ENCODE measurements around the gene PPP2R3A.
"Not testable (repeated sequence)": the region's sequence is repeated elsewhere in the genome, so short reads cannot be mapped to it uniquely, and the experiment has no call there.

PPP2R3A gene

DNA sequence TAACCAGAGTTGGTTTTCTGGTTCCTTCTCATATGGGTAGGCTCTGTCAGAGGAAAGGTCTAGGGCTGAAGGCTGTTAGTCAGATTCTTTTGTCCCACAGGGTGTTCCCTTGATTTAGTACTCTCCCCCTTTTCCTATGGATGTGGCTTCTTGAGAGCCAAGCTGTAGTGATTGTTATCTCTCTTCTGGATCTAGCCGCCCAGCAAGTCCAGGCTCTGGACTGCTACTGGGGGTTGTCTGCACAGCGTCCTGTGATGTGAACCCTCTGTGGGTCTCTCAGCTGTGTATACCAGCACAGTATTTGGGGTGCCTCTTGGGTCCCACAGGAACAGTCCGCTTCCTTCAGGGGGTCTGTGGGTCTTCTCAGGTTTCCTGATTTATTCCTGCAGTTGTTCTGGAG lies 70.8 kb downstream of the PPP2R3A start:
- DNase-seq (ENCODE audit: low read depth): no peak

DNA sequence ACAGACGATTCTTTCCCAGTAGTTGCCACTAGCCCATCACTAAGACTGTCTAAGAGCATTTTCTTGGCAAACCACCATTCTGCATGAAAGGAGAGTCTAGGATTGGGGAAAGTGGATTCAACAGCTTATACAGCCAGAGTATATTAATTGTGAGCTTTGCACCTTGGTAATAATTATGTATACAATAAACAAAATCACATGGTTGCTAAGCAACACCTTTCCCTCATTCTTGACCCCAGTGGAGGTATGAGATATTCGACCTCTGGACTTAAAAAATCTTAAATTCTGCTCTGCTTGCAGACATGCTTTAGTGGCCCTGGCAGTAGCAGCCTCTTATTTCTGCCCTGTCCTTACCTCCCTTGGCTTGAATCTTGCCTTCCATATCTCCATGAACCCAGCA lies 73.1 kb downstream of the PPP2R3A start:
- no peak for DNase-seq (ENCODE audit: low read depth)

GRCh38 chr3:136042608-136043221 lies 77.2 kb downstream of the PPP2R3A start:
- DNase-seq (ENCODE audit: low read depth): peak; percentile 35

GRCh38 chr3:136044980-136045745 lies 79.6 kb downstream of the PPP2R3A start:
- no peak for DNase-seq (ENCODE audit: low read depth)

GRCh38 chr3:136048068-136048467 lies 82.5 kb downstream of the PPP2R3A start:
- no peak for DNase-seq (ENCODE audit: low read depth)

GRCh38 chr3:136050250-136050649 lies 84.7 kb downstream of the PPP2R3A start:
- DNase-seq (ENCODE audit: low read depth): no peak

DNA sequence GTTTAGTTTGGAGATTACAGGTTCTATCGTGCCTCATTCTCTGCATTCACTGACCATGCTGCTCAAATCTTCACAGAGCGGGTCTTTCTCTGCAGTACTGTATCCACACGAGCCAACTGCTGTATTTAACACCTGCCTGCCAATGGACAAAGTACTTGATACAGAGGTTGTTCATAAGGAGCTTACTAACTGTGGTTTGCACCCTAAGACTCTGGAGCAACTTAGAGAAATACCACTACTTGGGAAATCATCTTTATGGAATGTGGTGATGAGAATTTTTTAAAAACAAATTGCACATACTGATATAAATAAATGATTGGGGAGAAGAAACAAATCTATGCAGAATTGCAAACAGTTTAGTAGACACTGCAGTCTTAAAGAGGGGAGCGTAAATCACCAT lies 90.0 kb downstream of the PPP2R3A start:
- no peak for DNase-seq (ENCODE audit: low read depth)

DNA sequence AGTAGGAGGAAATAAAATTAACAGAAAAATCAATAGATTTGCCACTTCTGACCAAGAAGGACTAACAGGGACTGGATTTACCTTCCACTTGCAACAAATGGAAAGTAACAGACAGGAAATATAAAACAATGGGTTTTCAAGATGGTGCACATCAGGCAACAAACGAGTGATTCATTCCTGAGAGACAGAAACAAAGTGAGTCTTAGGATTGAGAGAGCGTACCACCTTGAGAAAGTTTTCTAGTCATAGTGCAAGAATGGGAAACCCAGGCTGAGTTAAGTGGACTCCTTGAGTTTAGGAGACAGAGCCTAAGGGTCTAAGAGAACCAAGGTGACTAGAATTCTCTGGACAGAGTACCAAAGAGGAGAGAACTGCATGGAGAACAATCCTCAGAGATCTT lies 101.7 kb downstream of the PPP2R3A start:
- no peak for DNase-seq (ENCODE audit: low read depth)

- peak; percentile 84 for DNase-seq (ENCODE audit: low read depth)
Observed at GRCh38 chr3:136068708-136069107, 103.2 kb downstream of the PPP2R3A start.

- no peak for DNase-seq (ENCODE audit: low read depth)
Observed at GRCh38 chr3:136069933-136070332, 104.4 kb downstream of the PPP2R3A start.

DNA sequence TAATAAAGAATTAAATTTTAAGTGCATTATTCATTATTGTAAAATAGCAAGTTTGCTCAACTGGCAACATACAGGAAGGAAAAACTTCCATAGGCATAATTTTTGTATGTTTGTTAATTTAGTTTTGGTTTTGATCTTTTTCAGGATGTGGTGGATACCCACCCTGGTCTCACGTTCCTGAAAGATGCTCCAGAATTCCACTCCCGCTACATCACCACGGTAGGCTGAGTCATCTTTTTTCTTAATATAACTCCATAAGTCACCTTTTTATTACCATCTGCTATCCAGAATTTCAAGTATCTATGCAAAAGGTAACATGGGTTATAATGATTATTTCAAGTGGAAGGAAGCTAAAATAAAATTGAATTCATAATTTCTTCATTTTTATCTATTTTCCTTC lies 104.8 kb downstream of the PPP2R3A start:
- DNase-seq (ENCODE audit: low read depth): peak; percentile 94

DNA sequence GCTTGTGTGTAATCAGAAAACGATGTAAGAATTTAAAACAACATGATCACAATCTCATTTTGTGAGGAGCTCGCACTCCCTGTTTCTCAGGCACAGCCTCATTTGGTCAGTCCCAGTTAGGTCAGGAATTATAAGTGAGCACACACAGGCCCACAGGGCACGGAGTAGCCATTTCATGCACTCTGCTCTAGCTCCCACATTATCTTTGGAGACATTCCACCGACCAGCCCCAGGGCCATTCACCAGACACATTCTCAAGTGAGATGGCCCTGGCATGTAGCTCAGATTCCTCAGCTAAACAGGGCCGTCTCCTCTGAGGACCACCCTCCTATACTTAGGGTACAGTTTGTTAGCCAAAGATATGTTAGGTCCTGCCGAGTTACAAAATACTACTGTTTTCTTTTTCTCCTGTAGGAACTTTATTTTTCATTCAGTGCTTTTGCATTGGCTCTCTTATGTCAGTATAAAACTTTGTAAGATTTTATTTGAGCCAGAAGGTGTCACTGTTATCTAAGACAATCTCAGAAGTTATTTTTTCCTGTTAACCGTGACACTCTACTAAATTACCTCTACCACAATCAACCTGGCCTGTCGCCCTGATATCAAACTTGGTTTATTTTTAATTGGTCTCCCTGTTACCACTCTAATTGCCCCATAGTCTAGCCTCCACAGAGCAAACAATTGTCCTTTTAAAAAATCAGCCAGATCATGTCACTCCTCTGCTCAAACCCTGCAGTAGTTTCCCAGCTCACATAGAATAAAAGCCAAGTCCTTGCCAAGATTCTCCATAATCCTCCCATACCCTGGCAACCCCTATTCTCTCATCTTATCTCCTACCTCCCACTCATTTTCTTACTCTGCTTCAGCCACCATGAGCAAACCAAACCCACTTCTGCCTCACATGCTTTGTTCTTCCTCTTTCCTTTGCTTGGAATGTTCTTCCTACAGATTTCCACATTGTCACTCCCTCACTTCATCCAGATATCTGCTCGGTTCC lies 105.7 kb downstream of the PPP2R3A start:
- DNase-seq (ENCODE audit: low read depth): no peak

DNA sequence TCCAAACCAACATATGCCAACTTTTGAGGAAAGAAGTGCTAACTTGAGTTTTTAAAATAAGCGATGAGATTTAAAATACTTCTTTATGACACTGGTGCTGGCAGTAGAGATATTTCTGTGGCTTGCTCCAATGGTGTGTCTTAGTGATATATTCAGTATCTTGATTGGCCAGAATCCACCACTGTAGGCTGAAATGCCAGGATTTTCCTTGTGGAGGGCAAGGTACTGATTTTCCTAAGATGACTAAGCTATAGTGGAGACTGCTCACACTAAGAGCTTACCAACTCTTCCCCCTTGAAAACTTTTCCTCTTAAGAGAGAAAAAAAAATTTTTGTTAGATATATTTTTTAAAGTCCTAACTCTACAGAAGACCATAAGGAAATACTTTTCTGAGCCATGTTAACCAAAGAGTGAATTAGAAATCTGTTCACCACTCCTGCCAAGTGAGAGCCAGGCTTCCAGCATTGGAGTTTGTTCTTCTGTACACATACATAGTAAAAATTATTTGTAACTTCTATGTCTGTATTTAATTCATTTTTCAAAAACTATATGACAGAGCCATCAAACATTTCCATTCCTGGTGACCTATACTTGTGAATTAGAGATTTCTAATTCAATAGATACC lies 109.1 kb downstream of the PPP2R3A start:
- no peak for DNase-seq (ENCODE audit: low read depth)

DNA sequence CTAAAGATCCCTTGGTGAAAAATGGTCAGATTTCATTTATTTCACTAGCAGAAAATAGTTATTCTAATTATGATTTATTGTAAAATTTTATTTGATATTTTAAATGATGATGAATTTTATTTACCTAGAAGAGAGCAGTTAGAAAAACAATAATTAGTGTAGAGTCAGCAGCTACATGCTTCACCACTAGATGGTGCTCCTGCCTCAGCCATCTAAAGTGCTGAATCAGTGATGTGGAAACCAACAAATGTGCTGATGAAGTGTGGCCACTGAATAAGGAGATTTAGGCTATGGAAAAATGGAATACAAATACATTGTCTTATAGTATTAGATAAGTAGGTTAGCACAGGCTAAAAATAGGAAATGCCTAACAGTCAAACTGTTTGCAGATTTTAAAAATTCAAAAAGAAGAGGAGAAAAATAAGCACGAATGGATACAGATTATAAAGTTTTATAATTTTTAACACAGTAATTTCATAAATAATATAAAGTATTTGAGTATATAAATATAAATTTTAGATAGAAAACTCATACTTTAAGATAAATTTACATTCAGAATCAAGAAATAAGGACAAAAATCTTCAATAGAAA lies 109.8 kb downstream of the PPP2R3A start:
- peak; percentile 60 for DNase-seq (ENCODE audit: low read depth)

DNA sequence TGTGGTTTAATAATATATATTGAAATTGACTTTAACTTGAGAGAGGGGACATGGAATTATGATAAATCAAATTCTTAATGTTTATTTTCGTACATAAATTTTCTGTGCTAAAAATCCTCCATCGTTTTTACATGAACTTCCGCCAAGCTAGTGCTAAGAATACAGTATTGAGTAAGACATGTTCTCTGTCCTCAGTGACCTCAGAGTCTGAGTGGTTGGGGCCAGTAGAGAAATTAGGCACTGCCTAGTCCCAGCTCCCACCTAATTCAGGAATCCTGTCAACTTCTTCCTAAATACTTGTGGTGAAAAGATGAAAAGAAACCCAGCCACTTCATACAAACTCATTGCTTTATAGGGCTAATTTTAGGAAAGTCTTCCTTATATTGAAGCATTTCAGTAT lies 110.3 kb downstream of the PPP2R3A start:
- no peak for DNase-seq (ENCODE audit: low read depth)

DNA sequence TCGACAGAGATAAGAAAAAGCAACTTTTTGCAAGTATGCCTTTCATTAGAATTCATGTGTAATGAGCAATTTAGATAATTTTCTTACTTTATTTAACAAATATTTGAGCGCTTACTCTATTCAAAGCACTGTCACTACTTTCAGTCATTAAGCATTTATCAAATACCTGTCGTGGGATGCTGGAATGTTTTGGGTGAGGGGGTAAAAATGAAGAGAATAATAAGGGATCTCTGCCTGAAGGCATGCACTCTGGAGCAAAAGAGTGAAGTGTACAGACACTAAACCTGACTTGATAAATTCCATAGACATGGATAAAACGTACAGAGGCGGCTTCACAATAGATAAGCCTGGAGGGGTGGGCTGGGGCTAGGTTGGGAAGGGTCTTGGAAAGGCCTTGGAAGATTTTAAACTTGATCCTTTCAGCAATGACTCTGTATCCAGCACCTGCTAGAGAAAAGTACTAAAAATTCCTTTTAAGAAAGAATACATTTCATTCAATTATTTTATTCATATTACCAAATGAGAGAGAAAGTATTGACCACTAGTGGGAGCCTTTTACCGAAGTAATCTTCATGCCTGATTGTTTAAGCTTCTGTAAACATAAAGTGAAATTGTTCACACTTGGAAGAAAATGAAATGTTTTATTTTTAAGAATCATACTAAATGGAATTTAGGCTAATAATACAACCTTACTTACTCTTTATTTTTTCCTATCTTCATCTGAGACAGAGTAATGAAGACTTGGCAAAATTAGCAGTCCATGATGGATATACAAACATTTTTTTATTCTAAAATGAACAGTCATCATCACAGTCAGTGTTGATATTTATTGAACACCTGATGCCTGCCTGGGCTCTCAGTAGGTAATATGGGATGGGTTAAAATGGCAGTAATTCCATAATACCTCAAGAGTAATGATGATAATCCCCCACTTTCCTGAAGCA lies 113.2 kb downstream of the PPP2R3A start:
- DNase-seq (ENCODE audit: low read depth): no peak

DNA sequence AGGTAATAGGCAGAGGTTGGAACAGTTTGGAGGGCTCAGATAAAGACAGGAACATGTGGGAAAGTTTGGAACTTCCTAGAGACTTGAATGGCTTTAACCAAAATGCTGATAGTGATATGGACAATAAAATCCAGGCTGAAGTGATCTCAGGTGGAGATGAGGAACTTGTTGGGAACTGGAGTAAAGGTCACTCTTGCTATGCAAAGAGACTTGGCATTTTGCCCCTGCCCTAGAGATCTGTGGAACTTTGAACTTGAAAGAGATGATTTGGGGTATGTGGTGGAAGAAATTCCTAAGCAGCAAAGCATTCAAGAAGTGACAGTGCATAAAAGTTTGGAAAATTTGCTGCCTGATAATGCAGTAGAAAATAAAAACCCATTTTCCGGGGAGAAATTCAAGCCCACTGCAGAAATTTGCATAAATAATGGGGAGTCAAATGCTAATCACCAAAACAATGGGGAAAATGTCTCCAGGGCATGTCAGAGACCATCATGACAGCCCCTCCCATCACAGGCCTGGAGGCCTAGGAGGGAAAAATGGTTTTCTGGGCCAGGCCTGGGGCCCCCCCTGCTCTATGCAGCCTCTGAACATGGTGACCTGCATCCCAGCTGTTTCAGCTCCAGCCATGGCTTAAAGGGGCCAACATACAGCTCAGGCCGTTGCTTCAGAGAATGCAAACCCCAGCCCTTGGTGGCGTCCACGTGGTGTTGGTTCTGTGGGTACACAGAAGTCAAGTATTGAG lies 118.3 kb downstream of the PPP2R3A start:
- not testable (repeated sequence) for DNase-seq (ENCODE audit: low read depth)

- not testable (repeated sequence) for DNase-seq (ENCODE audit: low read depth)
Observed at GRCh38 chr3:136085067-136085466, 119.5 kb downstream of the PPP2R3A start.

DNA sequence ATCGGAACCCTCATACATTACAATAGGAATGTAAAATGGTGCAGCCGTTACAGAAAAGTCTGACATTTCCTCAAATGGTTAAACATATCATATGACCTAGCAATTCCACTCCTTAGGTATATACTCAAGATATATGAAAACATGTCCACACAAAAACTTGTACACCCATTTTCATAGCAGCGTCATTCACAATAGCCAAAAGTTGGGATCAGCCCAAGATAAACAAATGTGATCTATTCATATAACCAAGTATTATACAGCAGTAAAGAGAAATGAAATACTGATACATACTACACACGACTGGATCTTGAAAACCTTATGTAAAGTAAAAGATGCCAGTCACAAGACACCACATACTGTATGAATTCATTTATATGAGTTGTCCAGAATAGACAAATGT lies 128.2 kb downstream of the PPP2R3A start:
- no peak for DNase-seq (ENCODE audit: low read depth)

- no peak for DNase-seq (ENCODE audit: low read depth)
Observed at GRCh38 chr3:136105044-136105443, 139.5 kb downstream of the PPP2R3A start.
